Fibroblast of lung (primary cell): ENCODE data around the gene TBC1D22A.

Experiments
- CTCF ChIP-seq, 2 donors: IDR thresholded peaks in 1 of 2; conservative IDR thresholded peaks in 1 of 2; 1 replicate in 1 of 2; 2 replicates in 1 of 2; pipeline ENCODE4 v1.5.1; 2011 to 2012; ENCODE audit warnings: low read length in 2 of 2, control low read depth in 1 of 2, inconsistent platforms in 1 of 2, low read depth in 1 of 2, mild to moderate bottlenecking in 1 of 2
- EZH2 ChIP-seq: IDR thresholded peaks from 2 replicates; pipeline ENCODE4 v1.5.1; 2012; ENCODE audit warnings: low read length, control low read depth, mild to moderate bottlenecking; ENCODE audit errors: missing control alignments

DNA sequence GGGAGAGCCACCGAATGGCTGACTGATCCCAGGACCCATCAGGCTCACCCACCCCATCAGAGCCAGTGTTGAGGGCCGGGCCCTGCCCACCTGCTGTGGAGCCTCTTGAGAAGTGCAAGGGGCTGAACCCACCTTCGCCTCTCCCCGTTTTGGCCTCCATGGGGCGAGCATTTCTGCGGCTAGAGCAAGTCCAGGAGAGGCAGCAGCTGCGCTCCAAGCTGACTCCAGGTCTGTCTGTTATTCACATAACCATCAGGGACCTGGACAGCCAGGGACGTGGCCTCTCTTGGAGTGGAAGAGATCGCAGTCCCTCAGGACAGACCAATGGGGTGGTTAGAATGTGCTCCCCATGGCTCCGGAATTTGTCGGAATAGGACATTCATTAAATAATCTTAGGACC, 231.8 kb downstream of the TBC1D22A start:
- no peak for TF ChIP-seq EZH2
- no peak for TF ChIP-seq CTCF (conservative IDR thresholded peaks at IDR 0.05 in 1 of 2, IDR thresholded peaks at IDR 0.05 in 1 of 2; ENCODE audit: low read depth in 1 of 2, low read length in 2 of 2)
